HEK293 (cell line): ENCODE measurements around the gene TIAM1.

Experiments used
- CTCF ChIP-seq: fragments of 450-650 bp; formaldehyde crosslinking; IDR thresholded peaks from 2 replicates; pipeline ENCODE4 v1.5.1; 2016; ENCODE audit warnings: missing biosample characterization, missing genetic modification characterization
- INSM2 ChIP-seq: fragments of 450-650 bp; formaldehyde crosslinking; IDR thresholded peaks from 2 replicates; pipeline ENCODE4 v1.5.1; 2016; ENCODE audit warnings: missing biosample characterization, missing genetic modification characterization
- KLF10 ChIP-seq: fragments of 450-650 bp; IDR thresholded peaks from 2 replicates; pipeline ENCODE4 v1.5.1; 2018; ENCODE audit warnings: missing biosample characterization, mild to moderate bottlenecking, missing genetic modification characterization
- SCRT1 ChIP-seq: fragments of 450-650 bp; formaldehyde crosslinking; IDR thresholded peaks from 2 replicates; pipeline ENCODE4 v1.5.1; 2016; ENCODE audit warnings: missing biosample characterization, missing genetic modification characterization, borderline replicate concordance
- TRIM28 ChIP-seq: IDR thresholded peaks from 2 replicates; pipeline ENCODE4 v1.6.1; 2011; ENCODE audit warnings: low read length, control low read depth, borderline replicate concordance
- YY1 ChIP-seq: fragments of 450-650 bp; formaldehyde crosslinking; IDR thresholded peaks from 2 replicates; pipeline ENCODE4 v1.5.1; 2018; ENCODE audit warnings: missing biosample characterization, missing genetic modification characterization
- ZBTB21 ChIP-seq: fragments of 450-650 bp; formaldehyde crosslinking; IDR thresholded peaks from 2 replicates; pipeline ENCODE4 v1.5.1; 2017; ENCODE audit warnings: missing biosample characterization, missing genetic modification characterization
- ZNF266 ChIP-seq: fragments of 450-650 bp; formaldehyde crosslinking; IDR thresholded peaks from 2 replicates; pipeline ENCODE4 v1.5.1; 2016; ENCODE audit warnings: missing biosample characterization, missing genetic modification characterization, low read depth
- ZNF391 ChIP-seq: fragments of 450-650 bp; formaldehyde crosslinking; IDR thresholded peaks from 2 replicates; pipeline ENCODE4 v1.5.1; 2016; ENCODE audit warnings: low read depth, missing biosample characterization, missing genetic modification characterization, borderline replicate concordance
- ZNF398 ChIP-seq: fragments of 450-650 bp; formaldehyde crosslinking; IDR thresholded peaks from 2 replicates; pipeline ENCODE4 v1.5.1; 2017; ENCODE audit warnings: missing biosample characterization, missing genetic modification characterization
- ZNF664 ChIP-seq: fragments of 450-650 bp; formaldehyde crosslinking; IDR thresholded peaks from 2 replicates; pipeline ENCODE4 v1.5.1; 2016; ENCODE audit warnings: missing biosample characterization, missing genetic modification characterization
- ZNF747 ChIP-seq: fragments of 450-650 bp; formaldehyde crosslinking; IDR thresholded peaks from 2 replicates; pipeline ENCODE4 v1.5.1; 2016; ENCODE audit warnings: missing biosample characterization, missing genetic modification characterization

GRCh38 chr21:31367801-31368200, 23.7 kb upstream of the TIAM1 start:
- TF ChIP-seq INSM2 (tag by site-specific recombination): no peak
- TF ChIP-seq ZNF664 (tag by site-specific recombination): no peak
- no peak for TF ChIP-seq CTCF
- no peak for TF ChIP-seq YY1 (tag by site-specific recombination)
- no peak for TF ChIP-seq ZNF391 (tag by site-specific recombination)
- TF ChIP-seq ZNF398: no peak
- TF ChIP-seq ZNF266 (tag by site-specific recombination): no peak
- TF ChIP-seq TRIM28: no peak
- TF ChIP-seq ZBTB21 (tag by site-specific recombination): no peak
- TF ChIP-seq KLF10 (tag by site-specific recombination): no peak
- no peak for TF ChIP-seq SCRT1 (tag by site-specific recombination)
- TF ChIP-seq ZNF747 (tag by site-specific recombination): no peak
